SK-N-SH (cell line): ENCODE results near the gene SLC25A46. TPM values are rescaled to one million over a fixed set of nuclear protein-coding genes. Genes with fewer than 3 reads are reported as not detected.

ENCODE experiments used
- CTCF ChIA-PET: fragments of 300-600, 350-600 bp; formaldehyde crosslinking; extraction: SDS; loops from one replicate; lab custom pipeline; 2021; lab: Yijun Ruan, JAX
- POLR2A ChIA-PET: fragments of 350-600 bp; sonication (Branson Sonifier 250); formaldehyde crosslinking; extraction: SDS; loops from one replicate; lab custom pipeline; 2020; ENCODE audit warnings: antibody characterized with exemption, inconsistent platforms; lab: Yijun Ruan, JAX
- DNase-seq: peaks from one replicate; pipeline ENCODE4 v3.0.0; 2012
- H2AFZ ChIP-seq: fragments of 200-600 bp; sonication (generic); 2 replicates; pipeline ENCODE4 v1.8.1; 2016; ENCODE audit warnings: antibody characterized with exemption, mild to moderate bottlenecking, low read depth
- H3F3A ChIP-seq: fragments of 200-600 bp; sonication (generic); replicated peaks from 2 replicates; pipeline ENCODE3; 2016; ENCODE audit warnings: antibody characterized with exemption, mild to moderate bottlenecking; ENCODE audit not compliant: insufficient read depth
- H3K27ac ChIP-seq, 2 experiments: fragments of 200-500 bp in 1 of 2; fragments of 200-600 bp in 1 of 2; sonication (Bioruptor generic) in 1 of 2; sonication (generic), shearing (Covaris generic) in 1 of 2; 2 replicates each; pipeline versions ENCODE4 v1.5.1 to v1.6.1; 2014 to 2016; ENCODE audit warnings: low read depth in 2 of 2, inconsistent platforms in 1 of 2, low read length in 1 of 2, mild to moderate bottlenecking in 1 of 2, mixed read lengths in 1 of 2
- H3K27me3 ChIP-seq: fragments of 200-600 bp; sonication (generic), shearing (Covaris generic); 2 replicates; pipeline ENCODE4 v1.6.1; 2016; ENCODE audit warnings: mixed run types; ENCODE audit not compliant: insufficient read depth
- H3K36me3 ChIP-seq, 2 experiments: fragments of 200-500 bp in 1 of 2; fragments of 200-600 bp in 1 of 2; sonication (Bioruptor generic) in 1 of 2; sonication (generic) in 1 of 2; replicated peaks in 1 of 2; 2 replicates each; pipeline versions ENCODE3 to v1.5.1; 2014 to 2016; ENCODE audit warnings: low read length in 1 of 2, mild to moderate bottlenecking in 1 of 2; ENCODE audit not compliant: insufficient read depth in 2 of 2, control insufficient read depth in 1 of 2
- H3K4me1 ChIP-seq, 2 experiments: fragments of 200-500 bp in 1 of 2; fragments of 200-600 bp in 1 of 2; sonication (Bioruptor generic) in 1 of 2; sonication (generic), shearing (Covaris generic) in 1 of 2; 2 replicates each; pipeline versions ENCODE4 v1.5.1 to v1.6.1; 2014 to 2016; ENCODE audit warnings: low read depth in 1 of 2, low read length in 1 of 2, mixed run types in 1 of 2; ENCODE audit not compliant: insufficient read depth in 2 of 2, control insufficient read depth in 1 of 2
- H3K4me2 ChIP-seq: fragments of 200-600 bp; sonication (generic), shearing (Covaris generic); 2 replicates; pipeline ENCODE4 v1.6.1; 2017; ENCODE audit warnings: mixed run types
- H3K4me3 ChIP-seq, 2 experiments: fragments of 200-500 bp in 1 of 2; fragments of 200-600 bp in 1 of 2; sonication (Bioruptor generic) in 1 of 2; sonication (generic), shearing (Covaris generic) in 1 of 2; 2 replicates each; pipeline versions ENCODE4 v1.5.1 to v1.8.1; 2014 to 2016; ENCODE audit warnings: low read depth in 2 of 2, inconsistent platforms in 1 of 2, low read length in 1 of 2, mild to moderate bottlenecking in 1 of 2, mixed read lengths in 1 of 2, moderate library complexity in 1 of 2
- H3K79me2 ChIP-seq: fragments of 200-600 bp; sonication (generic); 2 replicates; pipeline ENCODE4 v1.8.1; 2017; ENCODE audit warnings: mild to moderate bottlenecking; ENCODE audit not compliant: insufficient read depth
- H3K9ac ChIP-seq: fragments of 200-600 bp; sonication (generic); 2 replicates; pipeline ENCODE4 v1.6.1; 2017; ENCODE audit warnings: mixed run types
- H3K9me2 ChIP-seq: fragments of 200-600 bp; sonication (generic); 2 replicates; pipeline ENCODE4 v1.6.1; 2017; ENCODE audit warnings: mixed run types
- H3K9me3 ChIP-seq: fragments of 200-600 bp; sonication (generic); 2 replicates; pipeline ENCODE4 v1.6.1; 2017; ENCODE audit warnings: mixed run types, mild to moderate bottlenecking, moderate library complexity
- H4K20me1 ChIP-seq: fragments of 200-600 bp; sonication (generic); 2 replicates; pipeline ENCODE4 v1.6.1; 2017; ENCODE audit warnings: mild to moderate bottlenecking, mixed run types; ENCODE audit not compliant: insufficient read depth
- CHD2 ChIP-seq: fragments of 150-350 bp; IDR thresholded peaks from 2 replicates; pipeline ENCODE4 v1.6.1; 2018; ENCODE audit warnings: low read length; ENCODE audit not compliant: partially characterized antibody
- EP300 ChIP-seq, 2 experiments: IDR thresholded peaks; 2 replicates each; pipeline versions ENCODE4 v1.4.0 to v1.6.1; 2012; ENCODE audit warnings: borderline replicate concordance in 1 of 2, low read depth in 1 of 2, low read length in 1 of 2
- EZH2phosphoT487 ChIP-seq: fragments of 200-600 bp; sonication (generic); IDR thresholded peaks from 2 replicates; pipeline ENCODE4 v1.6.1; 2017; ENCODE audit warnings: low read depth, mixed run types, mild to moderate bottlenecking, antibody characterized with exemption, moderate library complexity, borderline replicate concordance
- FOSL2 ChIP-seq: IDR thresholded peaks from 2 replicates; pipeline ENCODE4 v1.4.0; 2012; ENCODE audit warnings: low read depth, mild to moderate bottlenecking, moderate library complexity, borderline replicate concordance
- FOXM1 ChIP-seq: IDR thresholded peaks from 2 replicates; pipeline ENCODE4 v1.4.0; 2012; ENCODE audit warnings: low read depth, mild to moderate bottlenecking
- MEF2A ChIP-seq: IDR thresholded peaks from 2 replicates; pipeline ENCODE4 v1.4.0; 2012; ENCODE audit warnings: low read depth, borderline replicate concordance
- NFIC ChIP-seq: IDR thresholded peaks from 2 replicates; pipeline ENCODE4 v1.4.0; 2012; ENCODE audit warnings: borderline replicate concordance
- NRF1 ChIP-seq: IDR thresholded peaks from 2 replicates; pipeline ENCODE4 v1.6.1; 2012; ENCODE audit warnings: low read depth, mild to moderate bottlenecking, low read length
- POLR2AphosphoS5 ChIP-seq: IDR thresholded peaks from 2 replicates; pipeline ENCODE4 v1.6.1; 2012; ENCODE audit warnings: low read depth, low read length
- RCOR1 ChIP-seq: fragments of 150-350 bp; IDR thresholded peaks from 2 replicates; pipeline ENCODE4 v1.6.1; 2017; ENCODE audit warnings: antibody characterized with exemption, low read length
- RXRA ChIP-seq: IDR thresholded peaks from 2 replicates; pipeline ENCODE4 v1.4.0; 2012; ENCODE audit warnings: low read depth, mild to moderate bottlenecking, borderline replicate concordance
- SMC3 ChIP-seq: IDR thresholded peaks from 2 replicates; pipeline ENCODE4 v1.6.1; 2012; ENCODE audit warnings: low read depth, low read length, improper control_type of control experiment
- polyA plus RNA-seq, 3 experiments: library from polyadenylated mRNA; depleted of rRNA; stranded (reverse); fragments of >200 nt; gene quantifications; 2 replicates each; pipeline ENCODE4 v1.2.3, GENCODE V29; 2012
- TF ChIP-seq, protein P1 (sequence below): IDR thresholded peaks from 2 replicates; pipeline ENCODE4 v1.4.0; 2012; ENCODE audit warnings: low read depth, borderline replicate concordance
- TF ChIP-seq, protein P2 (sequence below): fragments of 150-350 bp; IDR thresholded peaks from 2 replicates; pipeline ENCODE4 v1.6.1; 2016; ENCODE audit warnings: mild to moderate bottlenecking, low read depth, low read length
- TF ChIP-seq, protein P3 (sequence below): IDR thresholded peaks from 2 replicates; pipeline ENCODE4 v1.6.1; 2012; ENCODE audit warnings: mild to moderate bottlenecking, low read depth, low read length, moderate library complexity
- TF ChIP-seq, protein P4 (sequence below): IDR thresholded peaks from 2 replicates; pipeline ENCODE4 v1.4.0; 2012; ENCODE audit warnings: low read depth
- TF ChIP-seq, protein P5 (sequence below): IDR thresholded peaks from 2 replicates; pipeline ENCODE4 v1.4.0; 2012; ENCODE audit warnings: low read depth, borderline replicate concordance

The SLC25A46 gene
- polyA plus RNA-seq, 1 of the 3 experiments (the other 2 are of a cell fraction) = 15.7 TPM

DNA sequence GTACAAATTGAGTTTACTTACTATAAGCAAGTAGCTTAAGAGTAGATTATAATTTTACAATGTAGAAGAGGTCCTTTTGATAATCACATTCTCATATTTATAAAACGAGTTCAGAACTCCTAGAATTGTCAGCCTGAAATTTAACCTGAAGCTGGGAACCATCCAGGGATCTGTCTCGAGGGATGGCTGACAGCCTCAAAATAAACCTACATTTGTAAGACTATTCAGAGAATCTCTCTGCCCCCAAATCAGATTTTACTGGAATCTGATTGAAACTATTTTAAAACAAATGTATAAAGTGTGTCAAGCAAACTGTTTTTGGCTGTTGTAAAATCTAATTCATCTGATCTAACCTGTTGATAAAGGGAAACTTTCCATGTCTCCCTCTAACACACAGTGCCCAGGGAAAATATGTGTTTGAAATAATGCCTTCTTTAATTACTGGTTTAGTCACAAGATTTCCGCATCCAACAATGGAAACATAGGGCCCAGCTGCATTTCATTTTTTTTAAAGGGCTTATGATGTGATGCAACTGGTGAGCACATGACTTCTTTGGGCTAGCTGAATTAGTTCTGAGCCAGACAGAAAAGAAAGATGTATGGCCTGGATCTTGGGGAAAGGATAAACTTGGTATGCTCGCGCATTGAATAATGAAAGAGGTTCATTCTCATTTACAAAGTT lies 30.3 kb downstream of the SLC25A46 start (continued):
- TF ChIP-seq RXRA (no peak), MEF2A (no peak), EZH2phosphoT487 (no peak), SMC3 (no peak), POLR2AphosphoS5 (no peak), FOSL2 (no peak), NRF1 (no peak), RCOR1 (no peak), EP300 (IDR thresholded peaks at IDR 0.05; ENCODE audit: borderline replicate concordance in 1 of 2, low read depth in 1 of 2, low read length in 1 of 2) (0 out of 4 replicates have a peak, but pooled peaks of 1 of the 2 experiments have one; percentile 40)
- TF ChIP-seq, protein P1, sequence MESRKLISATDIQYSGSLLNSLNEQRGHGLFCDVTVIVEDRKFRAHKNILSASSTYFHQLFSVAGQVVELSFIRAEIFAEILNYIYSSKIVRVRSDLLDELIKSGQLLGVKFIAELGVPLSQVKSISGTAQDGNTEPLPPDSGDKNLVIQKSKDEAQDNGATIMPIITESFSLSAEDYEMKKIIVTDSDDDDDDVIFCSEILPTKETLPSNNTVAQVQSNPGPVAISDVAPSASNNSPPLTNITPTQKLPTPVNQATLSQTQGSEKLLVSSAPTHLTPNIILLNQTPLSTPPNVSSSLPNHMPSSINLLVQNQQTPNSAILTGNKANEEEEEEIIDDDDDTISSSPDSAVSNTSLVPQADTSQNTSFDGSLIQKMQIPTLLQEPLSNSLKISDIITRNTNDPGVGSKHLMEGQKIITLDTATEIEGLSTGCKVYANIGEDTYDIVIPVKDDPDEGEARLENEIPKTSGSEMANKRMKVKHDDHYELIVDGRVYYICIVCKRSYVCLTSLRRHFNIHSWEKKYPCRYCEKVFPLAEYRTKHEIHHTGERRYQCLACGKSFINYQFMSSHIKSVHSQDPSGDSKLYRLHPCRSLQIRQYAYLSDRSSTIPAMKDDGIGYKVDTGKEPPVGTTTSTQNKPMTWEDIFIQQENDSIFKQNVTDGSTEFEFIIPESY = no peak
- TF ChIP-seq, protein P2, sequence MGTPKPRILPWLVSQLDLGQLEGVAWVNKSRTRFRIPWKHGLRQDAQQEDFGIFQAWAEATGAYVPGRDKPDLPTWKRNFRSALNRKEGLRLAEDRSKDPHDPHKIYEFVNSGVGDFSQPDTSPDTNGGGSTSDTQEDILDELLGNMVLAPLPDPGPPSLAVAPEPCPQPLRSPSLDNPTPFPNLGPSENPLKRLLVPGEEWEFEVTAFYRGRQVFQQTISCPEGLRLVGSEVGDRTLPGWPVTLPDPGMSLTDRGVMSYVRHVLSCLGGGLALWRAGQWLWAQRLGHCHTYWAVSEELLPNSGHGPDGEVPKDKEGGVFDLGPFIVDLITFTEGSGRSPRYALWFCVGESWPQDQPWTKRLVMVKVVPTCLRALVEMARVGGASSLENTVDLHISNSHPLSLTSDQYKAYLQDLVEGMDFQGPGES = no peak
- TF ChIP-seq, protein P3, sequence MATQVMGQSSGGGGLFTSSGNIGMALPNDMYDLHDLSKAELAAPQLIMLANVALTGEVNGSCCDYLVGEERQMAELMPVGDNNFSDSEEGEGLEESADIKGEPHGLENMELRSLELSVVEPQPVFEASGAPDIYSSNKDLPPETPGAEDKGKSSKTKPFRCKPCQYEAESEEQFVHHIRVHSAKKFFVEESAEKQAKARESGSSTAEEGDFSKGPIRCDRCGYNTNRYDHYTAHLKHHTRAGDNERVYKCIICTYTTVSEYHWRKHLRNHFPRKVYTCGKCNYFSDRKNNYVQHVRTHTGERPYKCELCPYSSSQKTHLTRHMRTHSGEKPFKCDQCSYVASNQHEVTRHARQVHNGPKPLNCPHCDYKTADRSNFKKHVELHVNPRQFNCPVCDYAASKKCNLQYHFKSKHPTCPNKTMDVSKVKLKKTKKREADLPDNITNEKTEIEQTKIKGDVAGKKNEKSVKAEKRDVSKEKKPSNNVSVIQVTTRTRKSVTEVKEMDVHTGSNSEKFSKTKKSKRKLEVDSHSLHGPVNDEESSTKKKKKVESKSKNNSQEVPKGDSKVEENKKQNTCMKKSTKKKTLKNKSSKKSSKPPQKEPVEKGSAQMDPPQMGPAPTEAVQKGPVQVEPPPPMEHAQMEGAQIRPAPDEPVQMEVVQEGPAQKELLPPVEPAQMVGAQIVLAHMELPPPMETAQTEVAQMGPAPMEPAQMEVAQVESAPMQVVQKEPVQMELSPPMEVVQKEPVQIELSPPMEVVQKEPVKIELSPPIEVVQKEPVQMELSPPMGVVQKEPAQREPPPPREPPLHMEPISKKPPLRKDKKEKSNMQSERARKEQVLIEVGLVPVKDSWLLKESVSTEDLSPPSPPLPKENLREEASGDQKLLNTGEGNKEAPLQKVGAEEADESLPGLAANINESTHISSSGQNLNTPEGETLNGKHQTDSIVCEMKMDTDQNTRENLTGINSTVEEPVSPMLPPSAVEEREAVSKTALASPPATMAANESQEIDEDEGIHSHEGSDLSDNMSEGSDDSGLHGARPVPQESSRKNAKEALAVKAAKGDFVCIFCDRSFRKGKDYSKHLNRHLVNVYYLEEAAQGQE = no peak
- TF ChIP-seq, protein P4, sequence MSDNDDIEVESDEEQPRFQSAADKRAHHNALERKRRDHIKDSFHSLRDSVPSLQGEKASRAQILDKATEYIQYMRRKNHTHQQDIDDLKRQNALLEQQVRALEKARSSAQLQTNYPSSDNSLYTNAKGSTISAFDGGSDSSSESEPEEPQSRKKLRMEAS = 0 out of 2 replicates have a peak, but pooled peaks have one; percentile 23

DNA sequence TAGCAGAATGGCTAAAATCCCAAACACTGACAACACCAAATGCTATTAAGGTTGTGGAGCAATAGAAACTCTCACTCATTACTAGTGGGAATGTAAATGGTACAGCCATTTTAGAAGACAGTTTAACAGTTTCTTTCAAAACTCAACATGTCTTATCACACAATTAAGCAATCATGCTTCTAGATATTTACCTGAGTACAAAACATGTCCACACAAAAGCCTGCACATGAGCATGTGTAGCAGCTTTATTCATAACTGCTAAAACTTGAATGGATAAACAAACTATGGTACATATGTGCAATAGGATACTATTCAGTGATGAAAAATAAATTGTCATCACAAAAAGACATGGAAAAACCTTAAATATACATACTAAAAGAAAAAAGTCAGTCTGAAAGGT lies 31.5 kb downstream of the SLC25A46 start:
- Histone ChIP-seq H3K36me3 (peaks cover 0 to under 1% of the 10 kb centered on the region in 2 experiments), H3K4me2 (no peak overlapping the region), H3K9me2 (no peaks in the 10 kb centered on the region), H3K9ac (no peak overlapping the region), H3K79me2 (no peaks in the 10 kb centered on the region), H3K4me1 (peaks cover 0 to 14% of the 10 kb centered on the region in 2 experiments; a peak in 1 of 4 replicates), H3K9me3 (no peaks in the 10 kb centered on the region; the same call in 1 of the 2 replicates), H3F3A (no peaks in the 10 kb centered on the region), H3K4me3 (no peak overlapping the region), H3K27me3 (no peaks in the 10 kb centered on the region), H2AFZ (no peak overlapping the region), H3K27ac (no peak overlapping the region), H4K20me1 (no peaks in the 10 kb centered on the region)
- POLR2A ChIA-PET = no interaction called here
- CTCF ChIA-PET = no interaction called here
- no peak for DNase-seq
- TF ChIP-seq FOXM1 (no peak), EZH2phosphoT487 (no peak), NFIC (no peak), EP300 (IDR thresholded peaks at IDR 0.05; ENCODE audit: borderline replicate concordance in 1 of 2, low read depth in 1 of 2, low read length in 1 of 2) (no peak), CHD2 (no peak), NRF1 (no peak)
- TF ChIP-seq, protein P1 = no peak
- TF ChIP-seq, protein P2 = no peak
- TF ChIP-seq, protein P5, sequence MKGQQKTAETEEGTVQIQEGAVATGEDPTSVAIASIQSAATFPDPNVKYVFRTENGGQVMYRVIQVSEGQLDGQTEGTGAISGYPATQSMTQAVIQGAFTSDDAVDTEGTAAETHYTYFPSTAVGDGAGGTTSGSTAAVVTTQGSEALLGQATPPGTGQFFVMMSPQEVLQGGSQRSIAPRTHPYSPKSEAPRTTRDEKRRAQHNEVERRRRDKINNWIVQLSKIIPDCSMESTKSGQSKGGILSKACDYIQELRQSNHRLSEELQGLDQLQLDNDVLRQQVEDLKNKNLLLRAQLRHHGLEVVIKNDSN = no peak
- TF ChIP-seq, protein P4 = no peak
